Thoracic aorta (tissue), 2 donors: ENCODE results near the gene ITGA6. TPM values are rescaled to one million over a fixed set of nuclear protein-coding genes. Genes with fewer than 3 reads are reported as not detected.

Experiments
- ATAC-seq: fragments of 150-250 bp; one replicate; pipeline ENCODE4 v1.8.0; 2017; ENCODE audit warnings: low read depth; ENCODE audit not compliant: insufficient number of reproducible peaks, low FRiP score
- DNase-seq: peaks from one replicate; pipeline ENCODE4 v3.0.0-alpha.2; 2020; ENCODE audit warnings: low spot score
- H3K27ac ChIP-seq, 2 donors: fragments of 200-600 bp; sonication (generic); 1 replicate in 1 of 2; 2 replicates in 1 of 2; pipeline ENCODE4 v1.5.1; 2016; ENCODE audit warnings: mild to moderate bottlenecking in 2 of 2, moderate library complexity in 2 of 2
- H3K27me3 ChIP-seq: fragments of 200-600 bp; sonication (generic); replicated peaks from 2 replicates; pipeline ENCODE4 v1.6.0; 2016; ENCODE audit warnings: mild to moderate bottlenecking; ENCODE audit not compliant: insufficient read depth
- H3K36me3 ChIP-seq: fragments of 200-600 bp; sonication (generic); one replicate; pipeline ENCODE4 v1.5.1; 2016
- H3K4me1 ChIP-seq, 2 donors: fragments of 200-600 bp; sonication (generic); 1 replicate in 1 of 2; 2 replicates in 1 of 2; pipeline versions ENCODE4 v1.5.1 to v1.6.0; 2016; ENCODE audit warnings: low read depth in 2 of 2, mild to moderate bottlenecking in 1 of 2; ENCODE audit not compliant: control insufficient read depth in 1 of 2
- H3K4me3 ChIP-seq: fragments of 200-600 bp; sonication (generic); 2 replicates; pipeline ENCODE4 v1.5.1; 2016; ENCODE audit warnings: mild to moderate bottlenecking
- H3K9me3 ChIP-seq: fragments of 200-600 bp; sonication (generic); 2 replicates; pipeline ENCODE4 v1.5.1; 2016
- CTCF ChIP-seq: fragments of 200-600 bp; sonication (generic); IDR thresholded peaks from one replicate; pipeline ENCODE4 v1.5.1; 2019; ENCODE audit warnings: antibody characterized with exemption
- total RNA-seq, 2 donors: library from RNA; depleted of rRNA; stranded (reverse); fragments of >200 nt; gene quantifications; one replicate each; pipeline versions ENCODE4 v1.1.0 to v1.2.3, GENCODE V29; 2016

ITGA6 gene
- total RNA-seq, 2 donors from 2014 or later = 20.2 to 27.3 TPM

GRCh38 chr2:172454404-172455120, 27.2 kb downstream of the ITGA6 start:
- DNase-seq (no peak), ATAC-seq (no peak)
- no peaks in the 10 kb centered on the region for H3K9me3 ChIP-seq
- no peak overlapping the region for H3K27ac ChIP-seq
- H3K36me3 ChIP-seq = no peaks in the 10 kb centered on the region
- no peak overlapping the region for H3K4me3 ChIP-seq
- no peaks in the 10 kb centered on the region for H3K27me3 ChIP-seq
- peaks cover 0 to 9% of the 10 kb centered on the region in 2 donors for H3K4me1 ChIP-seq
- no peak for TF ChIP-seq CTCF

GRCh38 chr2:172455121-172455515, 27.7 kb downstream of the ITGA6 start:
- Histone ChIP-seq H3K4me3 (no peak overlapping the region), H3K27me3 (no peaks in the 10 kb centered on the region), H3K36me3 (no peaks in the 10 kb centered on the region), H3K27ac (no peak overlapping the region), H3K4me1 (peaks cover 0 to 9% of the 10 kb centered on the region in 2 donors), H3K9me3 (no peaks in the 10 kb centered on the region)
- ATAC-seq (no peak), DNase-seq (no peak)
- no peak for TF ChIP-seq CTCF

GRCh38 chr2:172456002-172456401, 28.6 kb downstream of the ITGA6 start:
- TF ChIP-seq CTCF = no peak
- Histone ChIP-seq H3K27me3 (no peaks in the 10 kb centered on the region), H3K9me3 (no peaks in the 10 kb centered on the region), H3K36me3 (no peaks in the 10 kb centered on the region), H3K27ac (no peak overlapping the region), H3K4me3 (no peak overlapping the region), H3K4me1 (peaks cover 0 to 9% of the 10 kb centered on the region in 2 donors)
- ATAC-seq (no peak), DNase-seq (no peak)

- H3K27me3 ChIP-seq = no peaks in the 10 kb centered on the region
- no peaks in the 10 kb centered on the region for H3K36me3 ChIP-seq
- H3K4me1 ChIP-seq = peaks cover 0 to 12% of the 10 kb centered on the region in 2 donors
- no peaks in the 10 kb centered on the region for H3K9me3 ChIP-seq
- H3K4me3 ChIP-seq = no peak overlapping the region
- ATAC-seq (no peak), DNase-seq (no peak)
- TF ChIP-seq CTCF = no peak
- H3K27ac ChIP-seq = no peak overlapping the region
These were observed 30.1 kb downstream of the ITGA6 start for GRCh38 chr2:172457536-172457935.

GRCh38 chr2:172458561-172459124, 31.3 kb downstream of the ITGA6 start:
- H3K4me1 ChIP-seq = peaks cover 0 to 9% of the 10 kb centered on the region in 2 donors
- no peak for TF ChIP-seq CTCF

More at GRCh38 chr2:172458561-172459124, 31.3 kb downstream of the ITGA6 start:
- no peak for ATAC-seq
- Histone ChIP-seq H3K9me3 (no peaks in the 10 kb centered on the region), H3K27ac (no peak overlapping the region), H3K27me3 (no peaks in the 10 kb centered on the region), H3K36me3 (no peaks in the 10 kb centered on the region), H3K4me3 (no peak overlapping the region)
- DNase-seq = no peak
